MM.1S (cell line): Measurements from ENCODE around the gene KCNA3.

ENCODE experiments used
- DNase-seq: peaks from one replicate; pipeline ENCODE4 v3.0.0-alpha.2; 2015
- H2AFZ ChIP-seq: fragments of 300-600 bp; sonication (generic); 2 replicates; pipeline ENCODE4 v1.6.0; 2016; ENCODE audit warnings: antibody characterized with exemption, low read length
- H3F3A ChIP-seq: fragments of 300-600 bp; sonication (generic); 2 replicates; pipeline ENCODE4 v1.6.1; 2016; ENCODE audit warnings: mild to moderate bottlenecking, antibody characterized with exemption, low read length, moderate library complexity, mixed read lengths; ENCODE audit not compliant: insufficient read depth
- H3K27ac ChIP-seq: fragments of 300-600 bp; sonication (generic); 2 replicates; pipeline ENCODE4 v1.5.1; 2016; ENCODE audit warnings: mild to moderate bottlenecking, low read length
- H3K27me3 ChIP-seq: fragments of 300-600 bp; sonication (generic); replicated peaks from 2 replicates; pipeline ENCODE4 v1.6.0; 2016; ENCODE audit warnings: low read length; ENCODE audit not compliant: insufficient read depth
- H3K36me3 ChIP-seq: fragments of 300-600 bp; sonication (generic); replicated peaks from 2 replicates; pipeline ENCODE4 v1.6.1; 2016; ENCODE audit warnings: mild to moderate bottlenecking, low read length, mixed read lengths; ENCODE audit not compliant: insufficient read depth
- H3K4me1 ChIP-seq: fragments of 300-600 bp; sonication (generic); 2 replicates; pipeline ENCODE4 v1.6.1; 2016; ENCODE audit warnings: low read length, mixed read lengths
- H3K4me2 ChIP-seq: fragments of 300-600 bp; sonication (generic); 2 replicates; pipeline ENCODE4 v1.6.0; 2016; ENCODE audit warnings: low read depth, low read length
- H3K4me3 ChIP-seq: fragments of 300-600 bp; sonication (generic); 2 replicates; pipeline ENCODE4 v1.5.1; 2016; ENCODE audit warnings: low read length, mixed read lengths
- H3K79me2 ChIP-seq: fragments of 300-600 bp; sonication (generic); 2 replicates; pipeline ENCODE4 v1.6.1; 2016; ENCODE audit warnings: mixed run types, low read length, mixed read lengths
- H3K9ac ChIP-seq: fragments of 300-600 bp; sonication (generic); 2 replicates; pipeline ENCODE4 v1.6.1; 2016; ENCODE audit warnings: low read length, mixed read lengths
- H3K9me2 ChIP-seq: fragments of 300-600 bp; sonication (generic); replicated peaks from 2 replicates; pipeline ENCODE4 v1.6.1; 2016; ENCODE audit warnings: mild to moderate bottlenecking, low read length, mixed read lengths; ENCODE audit not compliant: insufficient read depth
- H3K9me3 ChIP-seq: fragments of 300-600 bp; sonication (generic); replicated peaks from 2 replicates; pipeline ENCODE4 v1.6.1; 2016; ENCODE audit warnings: mild to moderate bottlenecking, low read length, mixed read lengths; ENCODE audit not compliant: insufficient read depth
- H4K20me1 ChIP-seq: fragments of 300-600 bp; sonication (generic); 2 replicates; pipeline ENCODE4 v1.6.1; 2016; ENCODE audit warnings: mild to moderate bottlenecking, low read length, moderate library complexity, mixed read lengths; ENCODE audit not compliant: insufficient read depth
- EZH2 ChIP-seq: fragments of 300-600 bp; sonication (generic); optimal IDR thresholded peaks from 2 replicates; pipeline ENCODE3; 2017; ENCODE audit warnings: low read depth, mild to moderate bottlenecking, antibody characterized with exemption, low read length, mixed read lengths
- EZH2phosphoT487 ChIP-seq: fragments of 300-600 bp; sonication (generic); IDR thresholded peaks from 2 replicates; pipeline ENCODE4 v1.6.1; 2018; ENCODE audit warnings: antibody characterized with exemption, low read length
- TF ChIP-seq, protein P1 (sequence below): fragments of 300-600 bp; sonication (generic); IDR thresholded peaks from 2 replicates; pipeline ENCODE4 v1.5.1; 2016; ENCODE audit warnings: antibody characterized with exemption, low read length, mixed read lengths

The KCNA3 gene

DNA sequence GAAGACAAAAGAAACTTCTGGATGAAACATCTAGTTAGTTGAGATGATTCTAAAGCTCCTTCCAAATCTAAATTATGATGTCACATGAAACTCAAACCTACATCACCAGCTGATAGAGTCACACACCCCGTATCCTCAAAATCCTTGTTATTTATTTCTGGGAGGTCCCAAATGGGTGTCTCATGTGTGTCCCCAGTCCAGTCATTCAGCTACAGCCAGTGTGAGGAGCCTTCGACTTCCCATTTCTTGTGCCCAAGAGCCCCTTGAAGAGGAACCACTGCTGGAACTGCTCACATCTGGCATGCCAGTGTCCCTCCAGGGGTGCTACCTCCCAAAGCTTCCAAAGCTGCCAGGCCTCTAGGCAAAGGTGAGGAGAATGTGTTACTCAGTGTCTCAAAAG is 32.5 kb upstream of the KCNA3 start:
- TF ChIP-seq, protein P1, sequence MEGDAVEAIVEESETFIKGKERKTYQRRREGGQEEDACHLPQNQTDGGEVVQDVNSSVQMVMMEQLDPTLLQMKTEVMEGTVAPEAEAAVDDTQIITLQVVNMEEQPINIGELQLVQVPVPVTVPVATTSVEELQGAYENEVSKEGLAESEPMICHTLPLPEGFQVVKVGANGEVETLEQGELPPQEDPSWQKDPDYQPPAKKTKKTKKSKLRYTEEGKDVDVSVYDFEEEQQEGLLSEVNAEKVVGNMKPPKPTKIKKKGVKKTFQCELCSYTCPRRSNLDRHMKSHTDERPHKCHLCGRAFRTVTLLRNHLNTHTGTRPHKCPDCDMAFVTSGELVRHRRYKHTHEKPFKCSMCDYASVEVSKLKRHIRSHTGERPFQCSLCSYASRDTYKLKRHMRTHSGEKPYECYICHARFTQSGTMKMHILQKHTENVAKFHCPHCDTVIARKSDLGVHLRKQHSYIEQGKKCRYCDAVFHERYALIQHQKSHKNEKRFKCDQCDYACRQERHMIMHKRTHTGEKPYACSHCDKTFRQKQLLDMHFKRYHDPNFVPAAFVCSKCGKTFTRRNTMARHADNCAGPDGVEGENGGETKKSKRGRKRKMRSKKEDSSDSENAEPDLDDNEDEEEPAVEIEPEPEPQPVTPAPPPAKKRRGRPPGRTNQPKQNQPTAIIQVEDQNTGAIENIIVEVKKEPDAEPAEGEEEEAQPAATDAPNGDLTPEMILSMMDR = no peak
- TF ChIP-seq EZH2phosphoT487 = no peak
- no peak for TF ChIP-seq EZH2
- H4K20me1 ChIP-seq = no peaks in the 10 kb centered on the region

DNA sequence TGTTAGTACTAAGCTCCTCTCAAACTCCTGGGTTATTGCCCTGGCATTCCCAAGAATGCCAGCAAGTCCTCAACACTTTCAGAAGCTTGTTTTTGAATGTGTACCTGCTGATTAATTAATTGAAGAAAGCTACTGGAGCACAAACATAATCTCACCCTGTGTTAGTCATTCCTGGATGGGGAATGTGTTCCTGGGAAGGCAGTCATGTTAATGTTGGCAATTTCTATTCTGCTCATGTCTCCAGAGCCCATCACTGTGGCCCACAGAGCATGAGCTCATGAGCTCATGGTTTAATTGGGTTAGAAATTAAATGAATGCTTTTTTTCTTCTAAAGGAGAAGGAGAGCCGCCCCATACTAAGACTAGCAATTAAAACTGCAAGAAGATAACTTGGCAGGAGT is 31.9 kb upstream of the KCNA3 start:
- no peak overlapping the region for H3K9ac ChIP-seq
- no peak overlapping the region for H3K4me3 ChIP-seq
- no peak overlapping the region for H3K27ac ChIP-seq
- H3K9me2 ChIP-seq = no peaks in the 10 kb centered on the region
- TF ChIP-seq EZH2phosphoT487 (no peak), EZH2 (no peak)
- TF ChIP-seq, protein P1 = no peak
- no peaks in the 10 kb centered on the region for H3K27me3 ChIP-seq
- no peak for DNase-seq
- H2AFZ ChIP-seq = no peak overlapping the region
- no peak overlapping the region for H3K4me2 ChIP-seq
- no peaks in the 10 kb centered on the region for H3F3A ChIP-seq
- no peaks in the 10 kb centered on the region for H3K79me2 ChIP-seq
- no peaks in the 10 kb centered on the region for H3K9me3 ChIP-seq
- H3K36me3 ChIP-seq = no peaks in the 10 kb centered on the region
- H4K20me1 ChIP-seq = no peaks in the 10 kb centered on the region
- H3K4me1 ChIP-seq = no peaks in the 10 kb centered on the region

More for the DNA sequence above, 32.5 kb upstream of the KCNA3 start:
- Histone ChIP-seq H3K4me1 (no peaks in the 10 kb centered on the region), H3K36me3 (no peaks in the 10 kb centered on the region), H3K79me2 (no peaks in the 10 kb centered on the region), H3K27me3 (no peaks in the 10 kb centered on the region), H3K4me2 (no peak overlapping the region), H3F3A (no peaks in the 10 kb centered on the region), H3K27ac (no peak overlapping the region), H3K9me2 (no peaks in the 10 kb centered on the region), H3K9ac (no peak overlapping the region), H2AFZ (no peak overlapping the region), H3K9me3 (no peaks in the 10 kb centered on the region), H3K4me3 (no peak overlapping the region)
- no peak for DNase-seq

DNA sequence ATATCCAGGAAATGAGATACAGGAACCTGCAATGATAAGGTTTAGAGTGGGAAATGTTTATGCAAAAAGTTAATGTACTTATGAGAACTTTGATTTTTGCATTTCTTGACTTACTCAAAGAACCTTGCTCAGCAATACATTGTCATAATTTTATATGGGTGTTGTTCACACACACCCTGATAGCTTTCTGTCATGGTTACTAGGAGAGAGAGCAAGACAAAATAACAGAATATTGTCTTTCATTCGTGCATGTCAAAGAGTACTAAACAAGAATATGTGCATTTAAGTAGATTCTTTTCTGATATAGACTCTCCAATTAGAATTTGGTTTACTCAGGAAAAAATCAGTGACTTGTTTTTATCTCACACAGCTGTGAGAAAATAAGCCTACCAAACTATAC is 27.5 kb upstream of the KCNA3 start:
- Histone ChIP-seq H3K9me3 (no peaks in the 10 kb centered on the region), H3F3A (no peaks in the 10 kb centered on the region), H3K4me2 (no peak overlapping the region), H3K9me2 (no peaks in the 10 kb centered on the region), H3K79me2 (no peaks in the 10 kb centered on the region), H3K4me1 (no peaks in the 10 kb centered on the region), H3K27me3 (no peaks in the 10 kb centered on the region), H3K36me3 (no peaks in the 10 kb centered on the region), H3K4me3 (no peak overlapping the region), H3K9ac (no peak overlapping the region), H4K20me1 (no peaks in the 10 kb centered on the region), H2AFZ (no peak overlapping the region), H3K27ac (no peak overlapping the region)
- DNase-seq = no peak
- TF ChIP-seq EZH2phosphoT487 (no peak), EZH2 (no peak)
- TF ChIP-seq, protein P1 = no peak

DNA sequence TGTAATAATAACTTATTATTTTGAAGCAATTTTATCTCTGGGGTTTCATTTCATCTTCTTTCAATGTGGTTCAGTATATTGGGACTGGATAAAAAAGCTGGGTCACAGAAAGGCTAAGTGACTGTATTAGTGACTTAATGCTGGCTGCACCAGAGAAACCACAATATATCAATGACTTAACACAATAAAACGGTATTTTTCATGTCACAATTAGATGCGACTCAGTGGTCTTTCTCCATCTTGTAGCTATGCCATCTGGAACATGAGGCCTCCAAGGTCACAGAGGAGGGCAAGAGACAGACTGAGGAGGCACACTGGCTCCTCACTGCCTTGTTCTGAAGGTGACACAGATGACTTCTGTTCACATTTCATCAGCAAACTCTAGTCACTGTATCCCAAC is 26.0 kb upstream of the KCNA3 start:
- Histone ChIP-seq H2AFZ (no peak overlapping the region), H3K27ac (no peak overlapping the region), H3K4me3 (no peak overlapping the region), H3K36me3 (no peaks in the 10 kb centered on the region), H3K27me3 (no peaks in the 10 kb centered on the region), H3K4me1 (no peaks in the 10 kb centered on the region), H3K79me2 (no peaks in the 10 kb centered on the region), H4K20me1 (no peaks in the 10 kb centered on the region), H3K9ac (no peak overlapping the region), H3K4me2 (no peak overlapping the region), H3K9me2 (no peaks in the 10 kb centered on the region), H3K9me3 (no peaks in the 10 kb centered on the region), H3F3A (no peaks in the 10 kb centered on the region)
- no peak for DNase-seq
- TF ChIP-seq, protein P1 = no peak
- no peak for TF ChIP-seq EZH2
- TF ChIP-seq EZH2phosphoT487 = no peak
